GM18502 (cell line): ENCODE results near the gene OR4C16.
A peak's percentile ranks its signal among the peaks of the same experiment; 100 is the strongest.

Experiments
- ATAC-seq: cut with Tn5 transposase; IDR thresholded peaks from one replicate; pipeline ENCODE4 v1.9.1; 2021; ENCODE audit warnings: mild to moderate bottlenecking; ENCODE audit not compliant: unreplicated experiment, poor library complexity

The OR4C16 gene

DNA sequence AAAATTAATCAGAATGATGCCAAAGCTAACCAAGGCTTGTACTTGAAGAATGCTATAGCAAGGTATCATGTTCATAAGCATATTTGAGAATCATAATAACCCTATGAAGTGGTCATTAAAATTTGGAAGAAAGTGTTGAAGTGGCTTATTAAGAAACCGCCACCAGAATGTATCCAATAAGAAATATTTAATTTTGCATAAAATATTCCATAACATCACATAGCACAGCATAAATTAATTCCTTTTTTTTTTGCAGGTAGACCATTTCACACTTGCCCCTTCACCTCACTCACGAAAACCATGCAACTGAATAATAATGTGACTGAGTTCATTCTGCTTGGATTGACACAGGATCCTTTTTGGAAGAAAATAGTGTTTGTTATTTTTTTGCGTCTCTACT lies at the start of gene OR4C16:
Gene OR4C16, plus strand, starts transcription at position 301 of the 400 bp plus-strand sequence. Its CDS starts 0 bp downstream, at position 301.
- no peak for ATAC-seq

DNA sequence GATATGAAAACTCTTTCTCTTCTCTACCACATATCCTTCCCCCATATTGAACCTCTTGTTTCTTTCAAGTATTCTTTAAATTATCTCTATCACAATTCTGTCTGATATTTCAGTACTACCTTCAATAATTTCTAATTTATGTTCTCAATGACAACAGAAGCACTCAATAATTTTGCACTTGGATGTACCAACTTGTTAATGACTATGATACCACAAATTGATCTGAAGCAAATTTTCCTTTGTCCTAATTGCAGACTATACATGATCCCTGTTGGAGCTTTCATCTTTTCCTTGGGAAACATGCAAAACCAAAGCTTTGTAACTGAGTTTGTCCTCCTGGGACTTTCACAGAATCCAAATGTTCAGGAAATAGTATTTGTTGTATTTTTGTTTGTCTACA lies 17.8 kb upstream of the OR4C16 start, which contains the start of gene OR4C15:
Gene OR4C15, plus strand, starts transcription at position 301 of the 400 bp plus-strand sequence. Its CDS starts 0 bp downstream, at position 301.
- no peak for ATAC-seq

- ATAC-seq, result peak; percentile 79
Measured at GRCh38 chr11:55572548-55572947, 620 bp downstream of the OR4C16 start.

GRCh38 chr11:55607545-55607944 lies 35.6 kb downstream of the OR4C16 start, which contains the start of gene OR4C11:
Gene OR4C11 (minus strand): TSS chr11:55607645. CDS start chr11:55604373, 3,272 bp downstream.
- no peak for ATAC-seq
